GM13977 (cell line): Measurements from ENCODE around the gene PARVB.

Experiments used
- DNase-seq: peaks from one replicate; pipeline ENCODE4 v3.0.0; 2012; ENCODE audit warnings: low spot score
- in situ Hi-C: fragments of 300-500 bp; cut with MboI; formaldehyde crosslinking; loops from one replicate; pipeline ENCODE4 v1.12.0; 2022; ENCODE audit warnings: low sequenced_read_pairs, low pct_unique_long_range_greater_than_20kb, mixed read lengths, inconsistent platforms; ENCODE audit not compliant: unreplicated experiment
- TF ChIP-seq, protein P1 (sequence below): IDR thresholded peaks from 2 replicates; pipeline ENCODE4 v1.5.1; 2012; ENCODE audit warnings: mild to moderate bottlenecking, control low read depth; ENCODE audit not compliant: insufficient read depth; ENCODE audit errors: extremely low read depth, missing control alignments

Gene PARVB

DNA sequence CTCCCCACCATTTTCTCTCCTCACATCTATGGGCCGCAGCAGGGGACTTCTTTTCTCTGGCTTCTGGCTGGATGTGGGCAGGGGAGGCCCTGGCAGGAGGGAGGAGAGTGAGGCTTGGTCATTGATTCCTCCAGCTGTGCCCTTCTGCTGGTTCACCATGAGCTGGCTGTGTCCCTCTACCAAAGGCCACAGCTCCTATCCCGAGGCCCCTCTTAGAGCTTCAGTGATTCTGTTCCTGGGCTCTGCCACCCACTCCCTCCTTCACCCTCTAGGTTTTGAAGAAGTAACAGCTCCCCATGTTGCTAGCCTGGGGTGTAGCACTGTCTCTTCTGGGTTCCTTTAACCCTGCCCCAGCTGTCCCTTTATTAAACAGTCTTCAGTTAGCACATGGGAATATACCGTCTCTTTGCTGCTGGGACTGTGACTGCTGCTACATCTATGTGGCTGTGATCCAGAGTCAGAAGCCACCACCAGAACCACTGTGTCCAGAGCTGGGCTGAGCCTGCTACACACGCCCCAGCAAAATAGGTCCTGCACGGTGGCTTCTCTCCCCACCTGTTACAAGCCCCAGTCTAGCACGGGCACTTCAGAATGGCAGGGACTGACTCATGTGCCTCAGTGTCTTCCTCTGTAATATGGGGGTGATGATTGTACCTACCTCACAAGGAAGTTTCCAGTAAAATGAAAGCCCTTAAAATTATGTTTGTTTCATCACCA is 156.0 kb downstream of the PARVB start:
- TF ChIP-seq, protein P1, sequence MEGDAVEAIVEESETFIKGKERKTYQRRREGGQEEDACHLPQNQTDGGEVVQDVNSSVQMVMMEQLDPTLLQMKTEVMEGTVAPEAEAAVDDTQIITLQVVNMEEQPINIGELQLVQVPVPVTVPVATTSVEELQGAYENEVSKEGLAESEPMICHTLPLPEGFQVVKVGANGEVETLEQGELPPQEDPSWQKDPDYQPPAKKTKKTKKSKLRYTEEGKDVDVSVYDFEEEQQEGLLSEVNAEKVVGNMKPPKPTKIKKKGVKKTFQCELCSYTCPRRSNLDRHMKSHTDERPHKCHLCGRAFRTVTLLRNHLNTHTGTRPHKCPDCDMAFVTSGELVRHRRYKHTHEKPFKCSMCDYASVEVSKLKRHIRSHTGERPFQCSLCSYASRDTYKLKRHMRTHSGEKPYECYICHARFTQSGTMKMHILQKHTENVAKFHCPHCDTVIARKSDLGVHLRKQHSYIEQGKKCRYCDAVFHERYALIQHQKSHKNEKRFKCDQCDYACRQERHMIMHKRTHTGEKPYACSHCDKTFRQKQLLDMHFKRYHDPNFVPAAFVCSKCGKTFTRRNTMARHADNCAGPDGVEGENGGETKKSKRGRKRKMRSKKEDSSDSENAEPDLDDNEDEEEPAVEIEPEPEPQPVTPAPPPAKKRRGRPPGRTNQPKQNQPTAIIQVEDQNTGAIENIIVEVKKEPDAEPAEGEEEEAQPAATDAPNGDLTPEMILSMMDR, result no peak
- DNase-seq, result no peak
- in situ Hi-C loops, result no loop called here

DNA sequence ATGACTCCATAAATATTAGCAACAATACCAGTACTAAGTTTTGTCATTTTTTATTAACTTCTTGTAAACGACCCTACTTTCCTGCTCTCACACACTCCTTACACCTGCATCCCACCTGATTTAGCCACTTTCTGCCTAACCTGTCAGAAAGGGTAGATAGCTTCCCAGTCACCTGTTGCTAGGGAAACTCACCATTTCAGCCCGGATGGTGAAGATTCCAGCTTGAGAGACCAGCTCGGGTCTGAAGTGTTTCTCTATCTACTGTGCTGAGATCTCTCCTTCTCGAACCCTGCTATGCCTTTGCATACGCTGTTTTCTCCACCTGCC is 156.6 kb downstream of the PARVB start, which contains the start of gene PARVG:
Gene PARVG (plus strand): TSS at position 220 of the 327 bp plus-strand sequence. CDS start 2,405 bp downstream, outside the sequence.
- DNase-seq, result peak; percentile 85
- TF ChIP-seq, protein P1, result no peak
- in situ Hi-C loops, result no loop called here

DNA sequence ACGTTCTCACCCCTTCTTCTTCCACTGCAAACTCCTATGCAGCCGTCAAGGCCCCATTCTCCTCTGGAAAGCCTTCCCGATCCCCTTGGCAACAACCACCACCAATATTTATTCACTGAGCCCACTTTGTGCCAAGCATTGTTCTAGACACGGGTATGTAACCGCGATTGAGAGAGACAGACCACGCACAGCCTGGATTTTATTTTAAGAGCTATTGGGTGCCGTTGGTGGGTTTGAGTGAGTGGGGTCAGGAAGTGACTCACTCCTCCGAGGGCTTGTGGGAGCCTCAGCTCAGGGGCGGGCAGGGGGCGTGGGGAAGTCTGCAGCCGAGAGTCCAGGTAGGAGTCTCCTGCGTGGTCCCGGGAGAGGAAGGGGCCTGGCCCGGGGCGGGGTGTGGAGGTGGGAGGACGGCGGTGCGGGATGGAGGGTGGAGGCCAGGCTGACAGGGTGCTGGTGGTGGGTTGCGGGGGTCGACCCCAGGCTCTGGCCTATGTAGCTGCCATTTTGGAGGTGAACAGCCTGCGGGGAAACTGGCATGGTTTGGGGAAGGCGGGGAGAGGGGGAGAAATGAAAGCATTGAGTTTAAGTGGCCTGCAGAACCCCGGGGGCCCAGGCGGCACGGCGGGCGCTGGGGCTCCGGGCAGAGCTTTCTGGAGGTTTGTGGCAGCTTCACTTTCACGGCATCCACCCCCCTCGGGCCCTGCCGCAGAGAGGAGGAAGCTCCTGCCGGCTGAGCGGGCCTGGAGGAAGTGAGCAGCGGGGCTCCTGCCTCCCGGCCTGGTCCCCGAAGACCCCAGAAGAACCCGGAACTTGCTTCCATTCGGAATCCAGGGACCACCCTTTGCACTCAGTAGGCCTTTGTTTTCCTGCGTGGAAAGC is 157.2 kb downstream of the PARVB start:
- in situ Hi-C loops, result no loop called here
- TF ChIP-seq, protein P1, result no peak
- peak; percentile 52 for DNase-seq

DNA sequence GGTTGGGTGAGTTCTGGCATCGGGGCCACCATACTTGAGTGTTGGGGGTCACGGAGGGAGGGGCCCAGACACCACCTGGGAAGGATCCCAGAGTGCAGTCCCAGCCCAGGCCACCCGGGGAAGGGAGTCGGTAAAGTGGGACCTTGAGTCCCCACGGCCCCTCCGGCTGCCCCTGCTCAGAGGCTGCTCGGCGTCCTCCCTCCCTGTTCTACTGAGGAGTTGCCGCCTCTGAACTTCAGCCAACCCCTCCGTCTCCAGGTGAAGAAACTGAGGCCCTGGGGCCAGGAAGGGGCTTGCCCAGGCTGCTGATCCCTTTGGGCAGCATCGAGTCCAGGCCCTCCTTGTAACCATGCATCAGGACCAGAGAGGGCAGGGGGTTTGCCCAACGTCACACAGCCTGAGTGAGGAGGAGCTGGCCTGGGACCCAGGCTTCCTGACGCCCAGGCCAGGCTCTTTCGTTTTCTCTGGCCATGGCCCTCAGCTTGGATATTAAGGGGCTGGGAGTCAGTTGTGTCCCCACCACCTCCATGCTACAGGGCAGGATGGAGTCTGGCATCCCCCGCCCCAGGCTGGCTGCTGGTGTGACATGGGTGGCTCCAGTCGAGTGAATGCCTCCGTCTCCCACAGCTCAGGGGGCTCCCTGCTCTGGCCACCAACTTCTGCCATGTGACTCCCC is 157.9 kb downstream of the PARVB start:
- in situ Hi-C loops, result no loop called here
- DNase-seq, result no peak
- TF ChIP-seq, protein P1, result no peak

DNA sequence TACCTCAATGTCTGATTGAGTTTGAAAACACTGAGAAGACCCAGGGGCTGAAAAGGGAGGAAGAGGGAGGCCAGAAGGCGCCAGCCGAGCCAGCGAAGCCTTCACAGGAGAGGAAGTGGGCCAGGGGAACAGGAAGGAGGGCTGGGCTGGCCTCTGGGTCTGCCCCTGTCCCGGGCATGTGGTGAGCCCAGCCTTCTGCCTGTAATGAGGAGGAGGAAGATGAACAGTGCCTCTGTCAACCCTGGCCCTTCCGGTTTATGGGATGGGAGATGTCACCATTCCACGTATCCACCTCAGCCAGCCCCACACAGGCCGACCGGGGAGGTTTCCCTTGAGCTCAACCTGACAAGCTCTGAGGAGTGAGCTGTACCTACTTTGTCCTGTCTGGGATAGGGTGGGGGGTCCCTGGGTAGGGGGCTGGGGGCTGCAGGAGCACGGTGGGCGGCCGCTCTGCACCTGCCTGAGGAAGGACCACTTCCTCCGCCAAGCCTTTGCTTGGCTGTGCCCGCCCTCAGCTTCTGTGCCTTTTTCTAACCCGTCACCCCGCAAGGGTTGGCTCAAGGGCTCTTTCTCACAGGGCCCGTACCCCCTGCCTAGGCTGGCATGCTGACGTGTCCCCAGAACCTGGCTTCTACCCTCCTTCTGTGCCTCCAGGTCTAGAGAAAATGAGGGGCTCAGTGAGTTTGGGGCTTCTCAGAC is 158.6 kb downstream of the PARVB start:
- in situ Hi-C loops, result no loop called here
- TF ChIP-seq, protein P1, result no peak
- DNase-seq, result no peak

DNA sequence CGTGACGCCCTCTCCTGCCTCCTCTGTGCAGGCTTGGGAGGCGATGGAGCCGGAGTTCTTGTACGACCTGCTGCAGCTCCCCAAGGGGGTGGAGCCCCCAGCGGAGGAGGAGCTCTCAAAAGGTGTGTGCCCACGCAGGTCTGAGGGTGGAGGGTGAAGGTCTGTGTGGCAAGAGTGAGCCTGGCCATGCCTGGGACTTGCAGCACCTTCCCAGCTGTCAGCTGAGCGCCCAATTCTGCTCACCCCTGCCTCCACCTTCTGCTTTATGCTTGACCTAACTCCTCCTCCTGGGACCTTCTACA is 159.1 kb downstream of the PARVB start:
- TF ChIP-seq, protein P1, result no peak
- in situ Hi-C loops, result no loop called here
- no peak for DNase-seq
